Inflammatory macrophage treated with lipopolysaccharide for 1 hour (primary cell): ENCODE data around the gene DDX46.
"Not testable (repeated sequence)": the region's sequence is repeated elsewhere in the genome, so short reads cannot be mapped to it uniquely, and the experiment has no call there.

Source experiments
- DNase-seq, 2 donors: peaks; one replicate each; pipeline ENCODE4 v3.0.0-alpha.2; 2020 to 2022

Gene DDX46, protein sequence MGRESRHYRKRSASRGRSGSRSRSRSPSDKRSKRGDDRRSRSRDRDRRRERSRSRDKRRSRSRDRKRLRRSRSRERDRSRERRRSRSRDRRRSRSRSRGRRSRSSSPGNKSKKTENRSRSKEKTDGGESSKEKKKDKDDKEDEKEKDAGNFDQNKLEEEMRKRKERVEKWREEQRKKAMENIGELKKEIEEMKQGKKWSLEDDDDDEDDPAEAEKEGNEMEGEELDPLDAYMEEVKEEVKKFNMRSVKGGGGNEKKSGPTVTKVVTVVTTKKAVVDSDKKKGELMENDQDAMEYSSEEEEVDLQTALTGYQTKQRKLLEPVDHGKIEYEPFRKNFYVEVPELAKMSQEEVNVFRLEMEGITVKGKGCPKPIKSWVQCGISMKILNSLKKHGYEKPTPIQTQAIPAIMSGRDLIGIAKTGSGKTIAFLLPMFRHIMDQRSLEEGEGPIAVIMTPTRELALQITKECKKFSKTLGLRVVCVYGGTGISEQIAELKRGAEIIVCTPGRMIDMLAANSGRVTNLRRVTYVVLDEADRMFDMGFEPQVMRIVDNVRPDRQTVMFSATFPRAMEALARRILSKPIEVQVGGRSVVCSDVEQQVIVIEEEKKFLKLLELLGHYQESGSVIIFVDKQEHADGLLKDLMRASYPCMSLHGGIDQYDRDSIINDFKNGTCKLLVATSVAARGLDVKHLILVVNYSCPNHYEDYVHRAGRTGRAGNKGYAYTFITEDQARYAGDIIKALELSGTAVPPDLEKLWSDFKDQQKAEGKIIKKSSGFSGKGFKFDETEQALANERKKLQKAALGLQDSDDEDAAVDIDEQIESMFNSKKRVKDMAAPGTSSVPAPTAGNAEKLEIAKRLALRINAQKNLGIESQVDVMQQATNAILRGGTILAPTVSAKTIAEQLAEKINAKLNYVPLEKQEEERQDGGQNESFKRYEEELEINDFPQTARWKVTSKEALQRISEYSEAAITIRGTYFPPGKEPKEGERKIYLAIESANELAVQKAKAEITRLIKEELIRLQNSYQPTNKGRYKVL

DNA sequence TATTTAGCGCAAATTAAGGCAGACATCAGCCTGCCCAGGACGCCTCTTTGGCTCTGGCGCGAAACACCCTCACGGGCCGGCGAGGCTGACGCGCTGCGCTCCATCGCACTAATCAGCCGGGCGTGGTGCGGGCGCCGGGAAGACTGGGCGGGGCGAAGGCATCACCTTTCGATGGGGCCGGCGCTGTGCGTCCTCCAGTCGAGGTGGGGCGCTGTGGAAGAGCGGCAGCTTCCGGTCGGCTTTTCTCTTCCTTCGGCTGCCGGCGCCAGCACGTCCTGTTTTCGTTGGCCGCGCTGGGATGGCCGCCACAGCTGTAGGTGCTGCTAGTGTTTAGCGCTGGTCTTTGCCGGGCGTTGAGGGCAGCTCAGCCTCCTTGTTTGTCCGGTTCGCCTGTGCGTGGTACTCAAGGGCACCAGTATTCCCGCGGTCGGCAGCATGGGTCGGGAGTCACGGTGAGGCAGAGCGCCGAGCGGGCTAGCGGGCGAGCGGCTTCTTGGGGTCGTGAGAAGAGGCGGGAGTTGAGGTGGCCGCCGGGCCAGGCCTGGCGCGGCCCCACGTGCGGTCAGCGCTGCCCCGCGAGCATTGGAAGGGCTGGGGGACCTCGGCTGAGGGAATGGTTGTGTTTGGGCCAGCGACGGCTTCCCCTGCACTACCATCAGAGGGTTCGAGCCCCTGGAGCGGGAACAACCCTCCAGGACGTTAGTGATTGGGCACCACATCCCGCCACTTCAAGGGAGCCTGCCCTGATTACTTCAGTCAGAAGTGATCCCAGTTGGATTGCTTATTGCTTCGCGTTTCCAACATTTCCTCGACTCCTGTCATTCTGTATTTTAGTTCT is at the start of gene DDX46:
DDX46 (plus strand) TSS at position 276 of the 838 bp plus-strand sequence; CDS start at position 436, 160 bp downstream.
- DNase-seq = peak; percentile 88 to 96

- DNase-seq = no peak
Measured at GRCh38 chr5:134714120-134714519, 44.5 kb upstream of the DDX46 start.

DNA sequence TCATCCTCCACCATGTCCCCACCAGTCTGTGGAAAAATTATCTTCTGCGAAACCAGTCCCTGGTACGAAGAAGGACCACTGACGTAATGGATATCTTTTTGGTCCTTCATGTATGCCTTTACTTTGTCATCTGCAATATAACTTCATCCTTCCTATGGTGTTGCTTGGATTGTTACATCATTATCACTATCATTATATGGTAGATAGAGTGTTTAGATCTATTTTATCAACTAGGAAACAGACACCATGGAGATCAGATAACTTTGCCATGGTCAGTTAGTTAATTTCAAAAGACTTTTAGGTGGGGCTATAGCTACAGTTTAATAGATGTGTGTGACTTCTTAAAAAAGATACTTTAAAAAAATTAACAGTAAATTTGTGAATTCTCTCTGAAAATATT is 44.0 kb upstream of the DDX46 start:
- no peak for DNase-seq

DNA sequence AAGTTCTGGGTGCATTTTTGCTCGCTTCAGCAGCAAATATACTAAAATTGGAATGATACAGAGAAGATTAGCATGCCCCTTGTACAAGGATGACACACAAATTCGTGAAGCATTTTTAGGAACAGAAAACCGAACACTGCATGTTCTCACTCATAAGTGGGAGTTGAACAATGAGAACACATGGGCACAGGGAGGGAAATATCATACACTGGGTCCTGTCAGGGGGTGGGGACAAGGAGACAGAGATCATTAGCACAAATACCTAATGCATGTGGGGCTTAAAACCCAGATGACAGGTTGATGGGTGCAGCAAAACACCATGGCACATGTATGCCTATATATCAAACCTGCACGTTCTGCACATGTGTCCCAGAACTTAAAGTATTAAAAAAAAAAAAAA is 43.1 kb upstream of the DDX46 start:
- DNase-seq = not testable (repeated sequence)

DNA sequence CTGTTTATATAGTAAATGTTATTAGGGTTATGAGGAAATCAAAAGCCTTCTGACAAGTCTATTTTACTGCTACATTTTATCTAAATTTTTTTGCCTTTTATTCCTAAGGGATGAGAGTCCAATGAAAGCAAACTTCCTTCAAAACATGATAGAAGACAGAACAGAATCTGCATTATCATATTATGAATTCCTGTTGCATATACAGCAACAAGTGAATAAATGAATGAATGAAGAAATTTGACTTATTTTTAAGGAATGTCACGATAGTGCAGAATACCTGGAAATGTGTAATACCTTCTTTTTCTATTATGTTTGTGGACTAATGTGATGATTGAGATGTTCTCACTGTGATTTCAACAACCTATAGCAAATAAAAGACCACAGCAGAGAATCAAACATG is 33.7 kb upstream of the DDX46 start:
- no peak for DNase-seq

- peak in 1 of 2 donors; percentile 5 for DNase-seq
Measured at GRCh38 chr5:134732819-134733218, 25.8 kb upstream of the DDX46 start.

GRCh38 chr5:134735243-134735642 is 23.3 kb upstream of the DDX46 start:
- DNase-seq = no peak

DNA sequence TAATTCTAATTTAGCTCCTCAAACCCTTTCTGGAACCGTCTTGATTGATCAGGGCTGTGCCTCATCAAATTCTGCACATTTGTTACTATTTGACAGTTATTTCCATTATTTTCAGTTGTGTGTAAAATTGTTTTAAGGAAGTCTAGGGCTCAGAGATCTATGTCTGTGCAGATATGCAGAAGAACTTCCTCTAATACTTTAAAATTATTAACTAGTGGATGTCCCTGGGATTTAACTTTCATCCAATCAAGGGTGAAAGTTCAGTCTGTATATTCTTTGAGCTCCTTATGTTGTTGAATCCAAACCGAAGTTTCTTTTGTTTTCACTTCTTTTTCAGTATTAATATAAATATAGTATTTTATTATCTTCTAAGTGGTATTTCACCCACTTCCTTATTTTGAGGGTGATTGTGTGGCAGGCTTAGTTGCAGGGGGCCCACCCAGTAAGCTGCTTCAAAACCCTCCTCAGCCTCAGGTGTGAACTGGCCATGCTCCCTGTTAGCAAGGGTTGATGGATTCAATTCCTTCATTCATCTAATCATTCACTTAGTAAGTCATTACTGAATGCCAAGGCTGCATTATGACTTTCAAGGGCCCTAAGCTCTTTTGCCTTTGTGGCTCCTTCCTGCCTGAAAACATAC is 22.3 kb upstream of the DDX46 start:
- DNase-seq = peak; percentile 24 to 40

DNA sequence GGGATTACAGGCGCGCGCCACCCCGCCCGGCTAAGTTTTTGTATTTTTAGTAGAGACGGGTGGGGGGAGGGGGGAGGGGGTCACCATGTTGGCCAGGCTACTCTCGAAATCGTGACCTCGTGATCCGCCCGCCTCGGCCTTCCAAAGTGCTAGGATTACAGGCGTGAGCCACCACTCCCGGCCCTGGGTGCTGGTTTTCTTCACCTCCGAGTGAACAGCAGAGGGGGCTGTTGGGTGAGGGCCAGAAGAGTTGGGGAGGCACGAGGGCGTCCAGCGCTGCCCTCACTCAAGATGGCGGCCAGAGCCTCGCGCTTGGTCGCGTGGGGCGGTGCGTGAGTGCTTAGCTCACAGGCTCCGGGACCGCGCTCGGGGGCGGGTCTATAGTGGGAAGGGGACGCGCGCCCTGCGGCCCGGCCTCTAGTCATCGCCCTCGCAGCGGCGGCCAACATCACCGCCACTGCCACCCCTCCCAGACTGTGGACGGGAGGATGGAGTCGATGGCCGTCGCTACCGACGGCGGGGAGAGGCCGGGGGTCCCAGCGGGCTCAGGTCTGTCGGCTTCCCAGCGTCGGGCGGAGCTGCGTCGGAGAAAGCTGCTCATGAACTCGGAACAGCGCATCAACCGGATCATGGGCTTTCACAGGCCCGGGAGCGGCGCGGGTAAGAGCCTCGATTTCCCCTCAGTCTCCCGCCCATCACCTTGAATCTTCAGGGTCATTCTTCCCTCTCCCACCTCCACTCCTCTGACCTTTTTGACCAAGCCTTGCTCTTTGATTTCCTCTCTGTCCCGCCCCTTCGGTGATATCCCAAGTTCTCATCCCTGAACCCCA is 20.2 kb upstream of the DDX46 start, which contains the start of gene CAMLG:
CAMLG (plus strand) TSS at position 416 of the 830 bp plus-strand sequence; CDS start at position 489, 73 bp downstream.
- DNase-seq = peak; percentile 98 to 99

GRCh38 chr5:134738963-134739661 is 19.5 kb upstream of the DDX46 start:
- DNase-seq = peak; percentile 25 to 36

GRCh38 chr5:134741052-134741451 is 17.5 kb upstream of the DDX46 start:
- DNase-seq = no peak

DNA sequence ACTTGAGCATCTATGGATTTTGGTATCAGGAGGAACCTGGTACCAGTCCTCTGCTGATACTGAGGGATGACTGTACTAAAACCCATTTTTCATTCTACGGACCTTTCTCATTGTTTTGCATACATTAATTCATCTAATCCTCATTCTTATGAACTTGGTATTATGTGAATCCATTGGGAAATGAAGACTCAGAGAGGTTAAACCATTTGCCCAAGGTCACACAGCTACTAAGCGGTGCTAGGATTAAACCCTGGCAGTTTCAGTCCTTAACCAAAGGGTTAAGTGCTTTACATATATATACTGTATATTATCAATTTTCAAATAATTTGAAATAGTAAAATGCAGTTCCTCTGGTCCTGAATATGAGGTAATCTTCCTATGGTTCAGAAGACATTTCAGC is 16.4 kb upstream of the DDX46 start:
- no peak for DNase-seq

- no peak for DNase-seq
Measured at GRCh38 chr5:134749415-134749814, 9.2 kb upstream of the DDX46 start.

GRCh38 chr5:134758176-134758503 is 439 bp upstream of the DDX46 start:
- no peak for DNase-seq

- not testable (repeated sequence) for DNase-seq
Measured at GRCh38 chr5:134767528-134768291, 9.1 kb downstream of the DDX46 start.

GRCh38 chr5:134769206-134769605 is 10.6 kb downstream of the DDX46 start:
- DNase-seq = peak; percentile 24 to 27

GRCh38 chr5:134772461-134773125 is 14.0 kb downstream of the DDX46 start:
- DNase-seq = peak; percentile 50 to 73

DNA sequence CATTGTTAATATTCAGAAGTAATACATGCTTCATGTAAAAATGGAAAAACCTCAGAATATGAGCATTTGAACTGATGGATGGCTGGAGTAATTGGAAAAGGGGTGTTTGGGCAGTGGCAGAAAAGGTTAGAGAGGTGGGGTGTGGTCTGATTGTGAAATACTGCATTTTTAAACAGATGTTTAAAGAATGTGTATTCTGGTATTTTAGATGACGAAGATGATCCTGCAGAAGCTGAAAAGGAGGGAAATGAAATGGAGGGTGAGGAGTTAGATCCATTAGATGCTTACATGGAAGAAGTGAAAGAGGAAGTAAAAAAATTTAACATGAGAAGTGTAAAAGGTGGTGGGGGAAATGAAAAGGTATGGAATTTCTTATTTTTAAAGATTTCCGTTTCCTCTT is 18.8 kb downstream of the DDX46 start:
- no peak for DNase-seq
